Left ventricle myocardium inferior (tissue), 1 donor: Measurements from ENCODE around the gene SHROOM4. TPM values are rescaled to one million over a fixed set of nuclear protein-coding genes. Genes with fewer than 3 reads are reported as not detected.

Experiments
- DNase-seq: peaks from one replicate; pipeline ENCODE4 v3.0.0-alpha.2; 2020
- H3K27ac ChIP-seq: fragments of 200-600 bp; replicated peaks from 2 replicates; pipeline ENCODE4 v1.8.0; 2021
- H3K27me3 ChIP-seq: fragments of 200-600 bp; 2 replicates; pipeline ENCODE4 v1.8.0; 2021; ENCODE audit warnings: low read depth
- H3K36me3 ChIP-seq: fragments of 200-600 bp; 2 replicates; pipeline ENCODE4 v1.8.0; 2021
- H3K4me1 ChIP-seq: fragments of 200-600 bp; 2 replicates; pipeline ENCODE4 v1.8.0; 2021
- H3K4me3 ChIP-seq: fragments of 200-600 bp; 2 replicates; pipeline ENCODE4 v1.8.0; 2021; ENCODE audit warnings: mild to moderate bottlenecking, moderate library complexity
- H3K9me3 ChIP-seq: fragments of 200-600 bp; replicated peaks from 2 replicates; pipeline ENCODE4 v1.8.0; 2021
- intact Hi-C: fragments of 100-400 bp; cut with micrococcal nuclease; formaldehyde crosslinking; loops from one replicate; pipeline ENCODE4 v1.11.0; 2022
- total RNA-seq: library from RNA; stranded (reverse); fragmentation: NEBNext Ultra II Directional; extraction: Animal tissue kit (Norgen Biotek cat#: 25700); gene quantifications from one replicate; pipeline ENCODE4 v1.2.1, GENCODE V29; 2021
- TF ChIP-seq, protein P1 (sequence below): fragments of 200-600 bp; IDR thresholded peaks from 2 replicates; pipeline ENCODE4 v1.8.0; 2021; ENCODE audit warnings: antibody characterized with exemption, mild to moderate bottlenecking, borderline replicate concordance
- donor health status: DM: no; HTN: yes; CAD: no; lungs with severe emphysema.

The SHROOM4 gene
- total RNA-seq, 1 donor from 2014 or later = 10.5 TPM

DNA sequence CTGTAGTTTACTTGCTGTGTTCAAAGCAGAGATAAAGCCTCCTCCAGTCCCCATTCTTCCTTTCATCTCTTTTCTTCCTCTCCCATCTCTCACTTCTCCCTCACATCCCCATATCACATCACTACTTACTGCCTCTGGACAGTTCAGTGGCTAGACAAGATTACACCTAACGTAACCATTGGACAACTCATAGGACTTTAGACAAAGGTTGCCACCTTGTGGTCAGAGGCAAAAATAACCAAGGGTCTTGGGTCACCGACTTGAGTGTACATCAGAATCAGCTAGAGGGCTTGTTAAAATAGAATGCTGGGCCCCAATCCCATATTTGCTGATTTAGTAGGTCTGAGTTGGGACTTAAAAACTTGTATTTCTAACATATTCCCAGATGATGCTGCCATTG lies 234.0 kb downstream of the SHROOM4 start:
- TF ChIP-seq, protein P1, sequence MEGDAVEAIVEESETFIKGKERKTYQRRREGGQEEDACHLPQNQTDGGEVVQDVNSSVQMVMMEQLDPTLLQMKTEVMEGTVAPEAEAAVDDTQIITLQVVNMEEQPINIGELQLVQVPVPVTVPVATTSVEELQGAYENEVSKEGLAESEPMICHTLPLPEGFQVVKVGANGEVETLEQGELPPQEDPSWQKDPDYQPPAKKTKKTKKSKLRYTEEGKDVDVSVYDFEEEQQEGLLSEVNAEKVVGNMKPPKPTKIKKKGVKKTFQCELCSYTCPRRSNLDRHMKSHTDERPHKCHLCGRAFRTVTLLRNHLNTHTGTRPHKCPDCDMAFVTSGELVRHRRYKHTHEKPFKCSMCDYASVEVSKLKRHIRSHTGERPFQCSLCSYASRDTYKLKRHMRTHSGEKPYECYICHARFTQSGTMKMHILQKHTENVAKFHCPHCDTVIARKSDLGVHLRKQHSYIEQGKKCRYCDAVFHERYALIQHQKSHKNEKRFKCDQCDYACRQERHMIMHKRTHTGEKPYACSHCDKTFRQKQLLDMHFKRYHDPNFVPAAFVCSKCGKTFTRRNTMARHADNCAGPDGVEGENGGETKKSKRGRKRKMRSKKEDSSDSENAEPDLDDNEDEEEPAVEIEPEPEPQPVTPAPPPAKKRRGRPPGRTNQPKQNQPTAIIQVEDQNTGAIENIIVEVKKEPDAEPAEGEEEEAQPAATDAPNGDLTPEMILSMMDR = peak; percentile 62
- H3K36me3 ChIP-seq = no peaks in the 10 kb centered on the region
- no peak for DNase-seq
- intact Hi-C loops = no loop called here
- H3K9me3 ChIP-seq = no peaks in the 10 kb centered on the region
- no peak overlapping the region for H3K4me3 ChIP-seq
- H3K4me1 ChIP-seq = no peaks in the 10 kb centered on the region
- H3K27ac ChIP-seq = no peak overlapping the region
- H3K27me3 ChIP-seq = no peaks in the 10 kb centered on the region

DNA sequence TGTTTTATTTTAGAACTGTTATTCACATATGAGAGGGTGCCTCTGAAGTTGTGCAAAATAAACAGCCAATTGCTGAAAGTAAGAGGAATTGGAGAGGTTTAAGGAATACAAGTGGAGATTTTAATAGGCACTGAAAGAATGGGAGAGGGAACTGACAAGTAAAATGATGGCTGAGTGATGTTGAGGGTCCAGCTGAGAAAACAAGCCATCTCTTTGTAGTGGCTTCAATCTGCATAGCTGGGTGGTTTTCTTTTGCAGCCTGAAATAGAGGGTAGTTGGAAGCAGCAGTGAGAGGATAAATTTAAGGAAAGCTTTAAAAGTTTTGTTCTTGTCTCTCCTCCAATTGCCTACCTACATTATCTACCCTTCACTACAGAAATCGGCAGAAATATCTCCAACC lies 236.7 kb downstream of the SHROOM4 start:
- Histone ChIP-seq H3K4me1 (no peaks in the 10 kb centered on the region), H3K27me3 (no peaks in the 10 kb centered on the region), H3K36me3 (no peaks in the 10 kb centered on the region), H3K4me3 (no peak overlapping the region), H3K27ac (no peak overlapping the region), H3K9me3 (no peaks in the 10 kb centered on the region)
- DNase-seq = no peak
- intact Hi-C loops = no loop called here
- TF ChIP-seq, protein P1 = no peak

DNA sequence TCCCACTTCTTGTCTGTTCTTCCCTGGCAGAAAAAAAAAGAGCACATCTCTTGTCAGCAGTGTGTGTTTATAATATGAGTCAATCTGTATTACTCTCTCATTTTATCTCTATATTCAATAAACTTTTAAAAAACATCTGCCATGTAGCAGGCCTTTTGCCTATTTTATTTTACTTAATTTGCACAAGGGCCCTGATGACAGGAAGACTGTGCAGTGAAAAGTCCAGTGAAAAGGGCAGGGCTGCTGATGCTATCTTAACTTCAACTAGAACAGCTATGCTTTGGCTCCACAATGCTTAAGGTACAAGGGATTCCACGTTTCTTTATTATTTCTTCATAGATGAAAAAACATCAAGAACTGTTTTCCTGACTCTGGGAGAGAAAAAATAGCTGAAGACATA lies 246.4 kb downstream of the SHROOM4 start:
- Histone ChIP-seq H3K27me3 (no peaks in the 10 kb centered on the region), H3K4me1 (no peaks in the 10 kb centered on the region), H3K9me3 (no peaks in the 10 kb centered on the region), H3K4me3 (no peak overlapping the region), H3K27ac (no peak overlapping the region), H3K36me3 (no peaks in the 10 kb centered on the region)
- DNase-seq = no peak
- TF ChIP-seq, protein P1 = no peak
- intact Hi-C loops = no loop called here

DNA sequence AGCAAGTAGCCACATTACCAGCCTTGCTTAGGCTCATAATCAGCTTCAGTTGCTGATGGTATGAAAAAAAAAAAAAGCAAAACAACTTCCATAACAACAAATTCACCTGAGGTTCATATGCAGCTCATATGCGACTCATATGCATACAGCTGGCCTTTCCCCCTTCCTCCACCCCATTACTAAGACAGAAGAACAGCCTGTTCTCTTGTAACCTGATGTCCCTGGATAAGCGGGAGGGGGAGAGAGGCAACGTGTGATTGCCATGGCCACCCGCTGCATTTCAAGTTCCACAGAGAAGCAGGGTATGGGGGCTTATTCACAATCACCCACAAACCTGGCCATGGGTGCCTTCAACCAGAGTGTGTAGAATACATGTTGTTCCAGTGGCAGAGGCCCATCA lies 248.3 kb downstream of the SHROOM4 start:
- DNase-seq = no peak
- Histone ChIP-seq H3K4me3 (no peak overlapping the region), H3K9me3 (no peaks in the 10 kb centered on the region), H3K27me3 (no peaks in the 10 kb centered on the region), H3K4me1 (no peaks in the 10 kb centered on the region), H3K27ac (no peak overlapping the region), H3K36me3 (no peaks in the 10 kb centered on the region)
- intact Hi-C loops = no loop called here
- TF ChIP-seq, protein P1 = no peak

Other genes with a start within 250 kb of the SHROOM4 start
- not detected for gene BMP15, start 96.5 kb upstream of the SHROOM4 start, total RNA-seq